PC-3 (cell line): ENCODE measurements around the gene GRIP1. TPM values are rescaled to one million over a fixed set of nuclear protein-coding genes. Genes with fewer than 3 reads are reported as not detected.

ENCODE experiments used
- ATAC-seq: fragments of 200-7000 bp; cut with Tn5 transposase; 2 replicates; pipeline ENCODE4 v1.9.1; 2020; ENCODE audit warnings: mild to moderate bottlenecking, moderate library complexity
- BruUV-seq: library from RNA; stranded (reverse); fragments of 400-500 nt; replicated peaks from 2 replicates; lab custom pipeline; 2021; lab: Mats Ljungman, UMichigan
- CTCF ChIA-PET: fragments of 300-600 bp; sonication (Branson Sonifier 250); formaldehyde crosslinking; loops from one replicate; lab custom pipeline; 2022; ENCODE audit warnings: antibody characterized with exemption; lab: Charles Lee
- POLR2A ChIA-PET: fragments of 300-600 bp; sonication (Branson Sonifier 250); formaldehyde crosslinking; loops from one replicate; lab custom pipeline; 2022; ENCODE audit warnings: antibody characterized with exemption; ENCODE audit not compliant: unreplicated experiment; lab: Charles Lee
- DNase-seq: peaks from one replicate; pipeline ENCODE4 v3.0.0-alpha.2; 2015
- H2AFZ ChIP-seq: fragments of 300-600 bp; sonication (generic); 2 replicates; pipeline ENCODE4 v1.6.0; 2016; ENCODE audit warnings: antibody characterized with exemption, low read length
- H3F3A ChIP-seq: fragments of 300-600 bp; sonication (generic); one replicate; pipeline ENCODE4 v1.6.0; 2017; ENCODE audit warnings: antibody characterized with exemption, low read length, control low read depth, mild to moderate bottlenecking; ENCODE audit not compliant: unreplicated experiment
- H3K27ac ChIP-seq: fragments of 300-600 bp; sonication (generic); 2 replicates; pipeline ENCODE4 v1.5.1; 2016; ENCODE audit warnings: mild to moderate bottlenecking, low read length
- H3K27me3 ChIP-seq: fragments of 300-600 bp; sonication (generic); 2 replicates; pipeline ENCODE4 v1.6.1; 2016; ENCODE audit warnings: low read length, mixed read lengths
- H3K36me3 ChIP-seq: fragments of 300-600 bp; sonication (generic); 2 replicates; pipeline ENCODE4 v1.6.1; 2016; ENCODE audit warnings: low read depth, mixed run types, low read length, mixed read lengths
- H3K4me1 ChIP-seq: fragments of 300-600 bp; sonication (generic); 2 replicates; pipeline ENCODE4 v1.5.1; 2016; ENCODE audit warnings: low read length; ENCODE audit not compliant: insufficient read depth
- H3K4me2 ChIP-seq: fragments of 300-600 bp; sonication (generic); 2 replicates; pipeline ENCODE4 v1.6.0; 2016; ENCODE audit warnings: low read length
- H3K4me3 ChIP-seq: fragments of 300-600 bp; sonication (generic); 2 replicates; pipeline ENCODE4 v1.5.1; 2016; ENCODE audit warnings: mild to moderate bottlenecking, low read length, mixed read lengths
- H3K79me2 ChIP-seq: fragments of 300-600 bp; sonication (generic); 2 replicates; pipeline ENCODE4 v1.6.1; 2017; ENCODE audit warnings: low read length, mixed read lengths
- H3K9ac ChIP-seq: fragments of 300-600 bp; sonication (generic); 2 replicates; pipeline ENCODE4 v1.6.0; 2016; ENCODE audit warnings: mild to moderate bottlenecking, low read length
- H3K9me2 ChIP-seq: fragments of 300-600 bp; sonication (generic); replicated peaks from 2 replicates; pipeline ENCODE4 v1.6.1; 2016; ENCODE audit warnings: mixed run types, low read length, mixed read lengths
- H3K9me3 ChIP-seq: fragments of 300-600 bp; sonication (generic); 2 replicates; pipeline ENCODE4 v1.6.1; 2016; ENCODE audit warnings: low read length, mixed read lengths
- H4K20me1 ChIP-seq: fragments of 300-600 bp; sonication (generic); 2 replicates; pipeline ENCODE4 v1.6.1; 2016; ENCODE audit warnings: low read length, mixed read lengths
- CTCF ChIP-seq: fragments of 300-600 bp; sonication (generic); conservative IDR thresholded peaks from 2 replicates; pipeline ENCODE4 v1.5.1; 2017; ENCODE audit warnings: antibody characterized with exemption, low read depth, mild to moderate bottlenecking, low read length
- EZH2 ChIP-seq: fragments of 300-600 bp; sonication (generic); IDR thresholded peaks from one replicate; pipeline ENCODE4 v1.6.1; 2017; ENCODE audit warnings: antibody characterized with exemption, mild to moderate bottlenecking, low read length; ENCODE audit not compliant: unreplicated experiment
- EZH2phosphoT487 ChIP-seq: fragments of 300-600 bp; sonication (generic); IDR thresholded peaks from 2 replicates; pipeline ENCODE4 v1.6.1; 2018; ENCODE audit warnings: mild to moderate bottlenecking, antibody characterized with exemption, low read length, borderline replicate concordance
- intact Hi-C: fragments of 100-400 bp; cut with micrococcal nuclease; formaldehyde crosslinking; loops from 2 replicates; pipeline ENCODE4 v1.9.0; 2023
- total RNA-seq: library from RNA; depleted of rRNA; stranded (reverse); fragments of >200 nt; gene quantifications from 2 replicates; pipeline ENCODE4 v1.2.3, GENCODE V29; 2014

Gene GRIP1
- total RNA-seq, 1 experiment from 2014 or later: 2.0 TPM

- H3K27ac ChIP-seq: no peak overlapping the region
- no peak overlapping the region for H3K4me2 ChIP-seq
- no peaks in the 10 kb centered on the region for H3K9me3 ChIP-seq
- intact Hi-C loops: no loop called here
- H3K9ac ChIP-seq: no peak overlapping the region
- H3K79me2 ChIP-seq: no peaks in the 10 kb centered on the region
- TF ChIP-seq EZH2 (no peak), CTCF (no peak), EZH2phosphoT487 (no peak)
- no peaks in the 10 kb centered on the region for H3F3A ChIP-seq
- ChIA-PET CTCF (no interaction called here), POLR2A (no interaction called here)
- H2AFZ ChIP-seq: no peak overlapping the region
- no peak overlapping the region for H3K4me3 ChIP-seq
- BruUV-seq: no TSS peak
- ATAC-seq: no peak
- DNase-seq: no peak
- no peaks in the 10 kb centered on the region for H3K4me1 ChIP-seq
- H3K9me2 ChIP-seq: no peaks in the 10 kb centered on the region
- no peaks in the 10 kb centered on the region for H3K36me3 ChIP-seq
- H4K20me1 ChIP-seq: no peaks in the 10 kb centered on the region
- H3K27me3 ChIP-seq: no peaks in the 10 kb centered on the region
These were observed 141.0 kb downstream of the GRIP1 start for GRCh38 chr12:66537876-66538275.

GRCh38 chr12:66533767-66534166 lies 145.1 kb downstream of the GRIP1 start:
- H3K27me3 ChIP-seq: no peaks in the 10 kb centered on the region
- ATAC-seq: no peak
- no peaks in the 10 kb centered on the region for H3K4me1 ChIP-seq
- intact Hi-C loops: no loop called here
- POLR2A ChIA-PET: no interaction called here
- no peak for TF ChIP-seq EZH2phosphoT487
- no peak for TF ChIP-seq CTCF
- no peak for TF ChIP-seq EZH2
- H2AFZ ChIP-seq: no peak overlapping the region
- no peak overlapping the region for H3K27ac ChIP-seq
- no peaks in the 10 kb centered on the region for H3K9me2 ChIP-seq
- no peaks in the 10 kb centered on the region for H3K36me3 ChIP-seq
- H3K79me2 ChIP-seq: no peaks in the 10 kb centered on the region
- no peak overlapping the region for H3K9ac ChIP-seq
- no peaks in the 10 kb centered on the region for H3K9me3 ChIP-seq
- DNase-seq: no peak
- CTCF ChIA-PET: no interaction called here
- BruUV-seq: no TSS peak
- H4K20me1 ChIP-seq: no peaks in the 10 kb centered on the region
- H3K4me2 ChIP-seq: no peak overlapping the region
- H3F3A ChIP-seq: no peaks in the 10 kb centered on the region
- H3K4me3 ChIP-seq: no peak overlapping the region

- no peak for DNase-seq
- no peaks in the 10 kb centered on the region for H3K36me3 ChIP-seq
- no peak overlapping the region for H3K27ac ChIP-seq
- H3F3A ChIP-seq: no peaks in the 10 kb centered on the region
- no peak overlapping the region for H2AFZ ChIP-seq
- no peak for ATAC-seq
- no peaks in the 10 kb centered on the region for H3K9me2 ChIP-seq
- no peak overlapping the region for H3K4me2 ChIP-seq
- no peak for TF ChIP-seq EZH2
- no peak for TF ChIP-seq EZH2phosphoT487
- no peak for TF ChIP-seq CTCF
- H3K9ac ChIP-seq: no peak overlapping the region
- intact Hi-C loops: no loop called here
- no peaks in the 10 kb centered on the region for H3K4me1 ChIP-seq
- H3K9me3 ChIP-seq: no peaks in the 10 kb centered on the region
- no peaks in the 10 kb centered on the region for H4K20me1 ChIP-seq
- H3K27me3 ChIP-seq: no peaks in the 10 kb centered on the region
- no peaks in the 10 kb centered on the region for H3K79me2 ChIP-seq
- POLR2A ChIA-PET: no interaction called here
- CTCF ChIA-PET: no interaction called here
- no peak overlapping the region for H3K4me3 ChIP-seq
- BruUV-seq: no TSS peak
These were observed 147.1 kb downstream of the GRIP1 start for GRCh38 chr12:66531766-66532165.
